HG03175 (cell line): ENCODE results near the gene LRRN4.
A peak's percentile ranks its signal among the peaks of the same experiment; 100 is the strongest.
"Not testable (repeated sequence)": the region's sequence is repeated elsewhere in the genome, so short reads cannot be mapped to it uniquely, and the experiment has no call there.

Experiments
- ATAC-seq: cut with Tn5 transposase; IDR thresholded peaks from one replicate; pipeline ENCODE4 v1.9.1; 2021; ENCODE audit warnings: mild to moderate bottlenecking, moderate library complexity; ENCODE audit not compliant: unreplicated experiment

LRRN4 gene

DNA sequence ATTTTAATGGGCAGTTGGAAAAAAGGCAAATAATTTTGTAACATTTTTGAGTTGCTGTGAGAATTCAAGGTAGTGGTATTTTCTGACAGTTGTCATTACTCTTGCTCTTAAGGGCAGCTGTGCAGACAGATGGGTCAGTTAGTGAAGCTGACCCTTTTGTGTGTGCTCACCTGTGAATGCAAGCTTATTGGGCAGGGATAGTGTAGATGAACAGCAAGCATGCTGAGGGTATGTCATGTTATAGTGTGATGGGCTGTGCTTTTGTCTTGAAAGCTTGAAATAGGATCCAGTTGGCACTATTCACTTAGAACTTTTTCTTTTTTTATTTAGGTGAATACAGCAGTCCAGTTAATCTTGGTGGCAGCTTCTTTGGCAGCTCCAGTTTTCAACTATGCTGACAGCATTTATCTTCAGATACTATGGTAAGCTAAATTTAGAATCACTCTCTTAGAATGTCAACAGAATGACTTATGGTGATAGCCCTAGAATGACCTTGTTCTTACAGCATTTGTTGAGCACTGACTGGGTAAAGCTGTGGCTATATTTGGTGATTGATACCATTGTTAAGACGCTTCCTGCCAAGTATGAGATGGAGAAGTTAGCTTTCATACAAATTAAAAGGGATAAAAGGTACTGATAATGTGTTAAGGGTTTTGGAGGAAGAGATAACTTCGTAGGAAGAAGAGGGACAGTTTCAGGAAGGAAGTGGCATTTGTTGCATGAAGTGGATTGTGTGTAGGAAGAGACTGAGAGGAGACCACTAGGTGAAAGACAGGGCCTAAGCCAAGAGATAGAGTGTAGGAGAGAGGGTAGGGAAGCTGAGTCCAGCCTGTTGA is 19.5 kb downstream of the LRRN4 start:
- ATAC-seq: no peak

DNA sequence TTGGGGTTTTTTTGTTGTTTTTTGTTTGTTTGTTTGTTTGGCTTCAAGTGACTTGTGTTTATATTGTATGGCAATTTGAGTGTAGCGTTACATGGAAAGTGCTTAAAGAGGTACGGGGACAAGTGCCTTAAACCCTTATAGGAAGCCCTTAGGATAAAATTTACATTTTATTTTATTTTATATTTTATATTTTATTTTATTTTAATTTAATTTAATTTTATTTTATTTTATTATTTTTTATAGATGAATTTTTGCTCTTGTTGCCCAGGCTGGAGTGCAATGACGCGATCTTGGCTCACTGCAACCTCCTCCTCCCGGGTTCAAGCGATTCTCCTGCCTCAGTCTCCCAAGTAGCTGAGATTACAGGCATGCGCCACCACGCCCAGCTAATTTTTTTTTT is 21.0 kb downstream of the LRRN4 start:
- not testable (repeated sequence) for ATAC-seq

- no peak for ATAC-seq
Observed at GRCh38 chr20:6030453-6031080, 23.3 kb downstream of the LRRN4 start.

DNA sequence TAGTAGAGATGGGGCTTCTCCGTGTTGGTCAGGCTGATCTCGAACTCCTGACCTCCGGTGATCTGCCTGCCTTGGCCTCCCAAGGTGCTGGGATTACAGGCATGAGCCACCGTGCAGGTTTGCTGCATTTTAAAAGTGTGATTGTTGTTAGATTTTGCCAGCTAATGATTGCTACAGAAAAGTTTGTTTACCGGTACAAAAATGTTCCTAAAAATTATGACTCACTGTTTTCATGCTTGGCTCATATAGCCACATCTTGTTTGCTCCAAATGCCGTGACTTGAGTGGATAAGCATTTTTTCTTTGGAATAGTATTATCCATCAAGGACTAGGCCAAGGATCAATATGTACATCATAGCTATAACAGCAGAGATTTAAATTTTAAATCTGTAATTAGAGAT is 24.3 kb downstream of the LRRN4 start:
- no peak for ATAC-seq

DNA sequence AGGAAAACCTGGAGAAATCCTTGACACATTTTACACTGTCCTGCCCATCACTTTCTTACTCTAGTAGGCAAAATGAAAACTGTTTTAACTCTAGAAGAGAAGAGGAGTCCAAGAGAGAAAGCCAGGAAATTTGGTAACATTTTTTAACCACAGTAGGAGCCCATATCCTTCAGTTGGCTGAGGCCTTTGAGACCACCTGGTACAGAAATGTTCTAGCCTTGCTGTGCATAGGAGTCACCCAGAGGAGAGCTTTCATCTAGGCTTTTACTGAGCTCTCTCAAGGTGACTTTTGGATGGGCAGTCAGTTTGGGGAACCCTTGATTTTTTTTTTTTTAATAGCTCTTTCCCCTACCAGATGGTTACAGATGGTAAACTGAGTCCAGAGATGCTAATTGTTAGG is 25.0 kb downstream of the LRRN4 start:
- ATAC-seq: no peak

- no peak for ATAC-seq
Observed at GRCh38 chr20:6026051-6026450, 27.8 kb downstream of the LRRN4 start.

DNA sequence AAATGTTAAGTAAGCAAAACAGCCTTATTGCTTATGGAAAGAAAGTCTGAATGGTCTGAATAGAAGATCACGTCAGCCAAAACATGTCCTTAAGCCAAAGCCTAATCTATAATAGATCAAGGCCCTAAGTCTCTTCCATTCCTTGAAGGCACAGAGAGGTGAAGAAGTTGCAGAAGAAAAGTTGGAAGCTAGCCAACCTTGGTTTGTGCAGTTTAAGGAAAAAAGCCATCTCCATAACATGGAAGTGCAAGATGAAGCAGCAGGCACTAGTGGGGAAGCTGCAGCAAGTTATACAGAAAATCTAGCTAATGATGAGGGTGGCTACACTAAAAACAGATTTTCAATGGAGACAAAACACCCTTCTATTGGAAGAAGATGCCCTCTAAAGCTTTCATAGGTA is 29.1 kb downstream of the LRRN4 start:
- no peak for ATAC-seq

GRCh38 chr20:6017880-6018279 is 36.0 kb downstream of the LRRN4 start:
- ATAC-seq: no peak

DNA sequence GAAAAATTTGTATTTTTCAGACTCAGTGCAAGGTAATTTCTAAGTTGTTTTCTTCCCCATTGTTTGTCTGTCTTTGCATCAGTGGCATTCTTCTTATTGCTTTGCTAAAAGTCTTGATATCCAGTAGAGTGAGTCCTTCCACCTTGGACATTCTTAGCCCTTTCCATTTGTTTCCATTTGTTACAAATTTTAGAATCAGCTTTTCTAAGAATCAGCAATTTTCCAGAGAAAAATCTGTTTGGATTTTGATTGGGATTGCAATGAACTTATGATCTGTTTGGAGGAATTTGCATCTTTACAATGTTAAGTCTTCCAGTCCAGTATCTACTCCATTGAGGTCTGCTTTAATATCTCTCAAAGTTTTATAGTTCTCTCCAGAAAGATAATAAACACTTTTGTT is 36.4 kb downstream of the LRRN4 start:
- no peak for ATAC-seq

- no peak for ATAC-seq
Observed at GRCh38 chr20:6014957-6015356, 38.9 kb downstream of the LRRN4 start.

DNA sequence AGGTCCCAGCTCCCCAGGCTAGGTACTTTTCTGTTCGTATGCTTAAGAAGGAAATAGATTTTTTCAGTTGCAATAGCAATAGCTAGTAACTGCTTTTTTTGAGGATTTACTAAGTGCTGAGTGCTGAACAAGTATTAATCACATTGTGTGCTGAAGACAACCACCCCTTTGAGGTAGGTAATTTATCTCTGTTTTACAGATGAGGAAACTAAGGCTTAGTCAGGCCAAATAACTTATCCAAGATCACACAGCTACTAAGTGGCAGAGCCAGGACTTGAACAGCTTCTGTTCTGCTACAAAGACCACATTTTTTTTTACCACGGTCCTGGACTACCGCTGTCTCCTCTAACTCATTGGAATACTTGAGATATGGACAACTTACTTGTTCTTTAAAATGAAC is 39.8 kb downstream of the LRRN4 start:
- ATAC-seq: no peak

DNA sequence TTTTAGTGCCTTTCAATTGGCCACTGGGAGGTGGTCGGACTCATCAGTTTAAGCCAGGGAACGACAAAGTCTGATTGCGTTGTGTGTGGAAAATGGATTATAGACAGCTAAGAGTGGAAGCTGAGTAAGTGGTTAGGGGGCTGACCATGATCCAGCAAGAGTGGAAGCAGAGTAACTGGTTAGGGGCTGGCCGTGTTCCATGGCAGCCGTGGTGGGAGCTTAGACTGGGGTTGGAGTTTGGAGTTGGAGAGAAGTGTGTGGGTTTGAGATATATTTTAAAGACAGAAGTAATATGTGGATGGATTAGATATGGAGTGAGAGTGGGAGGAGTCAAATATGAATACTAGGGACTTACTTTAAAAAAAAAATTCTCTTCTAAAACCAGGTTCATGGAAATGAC is 41.7 kb downstream of the LRRN4 start:
- ATAC-seq: no peak

DNA sequence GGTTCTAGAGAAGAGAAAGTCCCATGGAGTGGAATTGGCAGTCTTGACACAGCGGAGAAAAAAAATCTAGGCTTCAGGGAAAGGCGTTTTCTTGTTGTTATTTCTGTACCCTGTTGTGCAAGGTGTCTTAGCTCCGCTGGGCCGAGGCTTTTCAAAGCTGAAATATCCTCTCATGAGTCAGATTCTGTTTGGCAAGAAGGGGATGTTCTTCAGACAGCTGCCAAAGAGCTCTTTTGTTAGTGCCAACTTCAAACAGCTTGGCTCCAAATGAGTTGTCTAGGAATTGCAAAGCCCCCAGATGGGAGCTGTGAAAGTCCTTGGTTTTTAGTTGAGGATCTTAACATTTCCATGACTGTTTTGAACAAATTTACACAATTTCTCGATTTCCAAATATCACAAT is 45.6 kb downstream of the LRRN4 start:
- no peak for ATAC-seq

DNA sequence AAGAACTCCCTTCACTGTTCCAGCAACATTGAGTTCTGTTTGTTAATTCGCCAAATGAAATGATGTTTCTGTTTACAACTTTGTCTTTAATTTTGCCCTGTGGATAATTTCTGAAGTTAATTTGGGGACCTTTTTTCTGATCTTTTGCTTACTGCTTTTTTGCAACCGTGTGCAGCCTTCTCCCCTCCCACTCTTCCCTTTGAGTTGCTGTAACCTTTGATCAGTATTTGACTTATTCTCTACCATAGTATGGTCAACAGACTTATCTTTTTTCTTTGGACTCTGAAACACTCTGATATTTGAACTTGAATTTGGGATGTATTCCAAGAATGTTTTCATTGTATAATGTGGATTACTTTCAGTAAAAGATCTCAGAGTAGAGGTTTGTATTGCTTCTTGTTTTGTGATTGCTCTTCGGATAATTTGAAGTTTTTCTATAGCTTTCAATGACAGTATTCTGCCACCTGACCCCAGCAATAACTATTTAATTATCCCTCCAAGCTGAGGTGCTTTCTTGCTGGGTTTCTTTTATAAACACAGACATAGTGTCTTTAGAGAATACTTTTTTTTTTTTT is 46.2 kb downstream of the LRRN4 start:
- no peak for ATAC-seq

- ATAC-seq: no peak
Observed at GRCh38 chr20:6007094-6007528, 46.7 kb downstream of the LRRN4 start.

DNA sequence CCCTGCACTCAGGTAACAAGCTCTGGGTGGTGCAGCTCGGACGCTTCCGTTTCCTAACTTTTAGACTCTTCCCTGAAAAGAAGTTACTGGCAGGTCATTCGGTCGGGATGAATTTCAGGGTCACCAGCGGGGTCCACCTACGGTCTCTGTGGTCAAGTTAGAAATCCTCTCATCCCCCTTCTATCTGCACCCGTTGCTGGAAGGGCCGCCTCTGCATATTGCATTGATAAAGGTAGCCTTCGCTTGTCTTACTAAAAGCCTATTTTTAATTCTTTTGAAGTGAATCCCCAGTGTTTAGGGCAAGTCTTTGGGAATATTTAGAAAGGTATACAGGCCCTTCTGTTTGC is 47.3 kb downstream of the LRRN4 start:
- ATAC-seq: no peak

DNA sequence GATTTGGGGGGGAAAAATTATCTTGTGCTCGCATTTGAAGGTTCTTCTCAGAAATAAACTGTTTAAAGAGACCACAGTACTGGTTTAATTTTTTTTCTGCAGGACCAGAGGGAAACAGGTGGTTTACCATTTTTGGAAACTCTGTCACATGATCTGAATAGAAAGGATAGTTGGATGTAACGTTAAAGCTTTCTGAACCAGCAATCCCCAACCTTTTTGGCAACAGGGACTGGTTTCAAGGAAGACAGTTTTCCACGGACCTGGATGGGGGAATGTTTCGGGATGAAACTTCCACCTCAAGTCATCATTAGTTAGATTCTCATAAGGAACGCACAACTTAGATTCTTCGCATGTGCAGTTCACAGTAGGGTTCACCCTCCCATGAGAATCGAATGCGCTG is 53.0 kb downstream of the LRRN4 start:
- no peak for ATAC-seq

- ATAC-seq: no peak
Observed at GRCh38 chr20:5999783-6000182, 54.1 kb downstream of the LRRN4 start.

GRCh38 chr20:5996765-5997164 is 57.1 kb downstream of the LRRN4 start:
- ATAC-seq: peak; percentile 100

DNA sequence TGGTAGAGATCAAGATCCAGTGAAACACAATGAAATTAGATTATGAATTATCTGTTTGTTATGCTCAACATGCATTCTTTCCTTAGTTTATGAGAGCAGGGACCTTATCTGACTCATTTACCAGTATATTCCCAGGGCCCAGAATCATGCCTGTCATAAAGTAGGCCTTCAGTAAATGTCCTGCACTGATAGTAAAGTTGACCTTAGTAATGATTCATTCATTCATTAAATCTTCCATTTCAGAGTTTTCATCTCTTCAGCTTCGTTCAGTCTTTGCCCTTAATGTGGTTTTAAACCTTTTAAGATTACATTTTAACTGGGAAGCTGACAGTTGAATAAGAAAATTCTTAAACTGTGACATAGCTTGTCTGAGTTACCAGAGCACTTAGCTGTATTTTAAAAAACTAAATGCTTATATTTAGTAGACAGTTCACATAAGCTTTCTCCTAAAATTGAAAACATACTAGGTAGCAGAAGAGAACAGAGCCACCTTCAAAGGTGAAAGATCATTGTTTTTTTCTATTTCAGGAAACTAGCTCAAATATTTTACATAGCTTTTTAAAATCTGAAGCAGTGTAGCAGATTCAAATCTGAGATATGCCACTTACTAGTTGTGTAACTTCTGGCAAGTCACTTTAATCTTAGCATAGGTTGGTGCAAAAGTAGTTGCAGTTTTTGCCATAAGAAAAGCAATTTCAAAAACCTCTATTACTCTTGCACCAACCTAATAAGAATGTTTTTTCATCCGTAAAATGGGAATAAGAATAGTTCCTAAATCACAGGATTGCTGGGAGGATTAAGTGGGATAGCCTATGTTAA is 62.0 kb downstream of the LRRN4 start:
- no peak for ATAC-seq

- ATAC-seq: no peak
Observed at GRCh38 chr20:5990946-5991345, 62.9 kb downstream of the LRRN4 start.
